ENCODE measurements around the gene ZNHIT6.
"Not testable (repeated sequence)": the region's sequence is repeated elsewhere in the genome, so short reads cannot be mapped to it uniquely, and the experiment has no call there.

The ZNHIT6 gene

GRCh38 chr1:85718678-85719340 is 10.6 kb upstream of the ZNHIT6 start:
- no peak for DNase-seq (ENCODE audit: low read depth)
- TF ChIP-seq MAX (IDR thresholded peaks at IDR 0.05; ENCODE audit: low read depth, low read length) (no peak), POLR2A (IDR thresholded peaks at IDR 0.05; ENCODE audit: extremely low read depth, insufficient read length) (no peak), CTCF (IDR thresholded peaks at IDR 0.05; ENCODE audit: low read depth, low read length) (no peak), MYC (IDR thresholded peaks at IDR 0.05; ENCODE audit: low read depth, low read length) (no peak)
- no peak overlapping the region for H3K4me3 ChIP-seq (ENCODE audit: low read depth, low read length)

GRCh38 chr1:85714418-85715114 is 6.3 kb upstream of the ZNHIT6 start:
- not testable (repeated sequence) for H3K4me3 ChIP-seq (ENCODE audit: low read depth, low read length)
- DNase-seq (ENCODE audit: low read depth), result peak; percentile 12

- TF ChIP-seq CTCF (IDR thresholded peaks at IDR 0.05; ENCODE audit: low read depth, low read length) (no peak), POLR2A (IDR thresholded peaks at IDR 0.05; ENCODE audit: extremely low read depth, insufficient read length) (no peak), MYC (IDR thresholded peaks at IDR 0.05; ENCODE audit: low read depth, low read length) (no peak), MAX (IDR thresholded peaks at IDR 0.05; ENCODE audit: low read depth, low read length) (no peak)
- peak overlapping the region; percentile 93 for H3K4me3 ChIP-seq (ENCODE audit: low read depth, low read length)
- no peak for DNase-seq (ENCODE audit: low read depth)
Measured at GRCh38 chr1:85708829-85709227, 595 bp upstream of the ZNHIT6 start.

GRCh38 chr1:85707267-85707989 is 805 bp downstream of the ZNHIT6 start:
- H3K4me3 ChIP-seq (ENCODE audit: low read depth, low read length), result peak overlapping the region; percentile 93
- no peak for TF ChIP-seq POLR2A (IDR thresholded peaks at IDR 0.05; ENCODE audit: extremely low read depth, insufficient read length)
- DNase-seq (ENCODE audit: low read depth), result peak; percentile 2

- no peak for DNase-seq (ENCODE audit: low read depth)
- no peak for TF ChIP-seq MAX (IDR thresholded peaks at IDR 0.05; ENCODE audit: low read depth, low read length)
- no peak for TF ChIP-seq CTCF (IDR thresholded peaks at IDR 0.05; ENCODE audit: low read depth, low read length)
- TF ChIP-seq POLR2A (IDR thresholded peaks at IDR 0.05; ENCODE audit: extremely low read depth, insufficient read length), result no peak
- no peak for TF ChIP-seq MYC (IDR thresholded peaks at IDR 0.05; ENCODE audit: low read depth, low read length)
- H3K4me3 ChIP-seq (ENCODE audit: low read depth, low read length), result peak overlapping the region; percentile 93
Measured at GRCh38 chr1:85705940-85706339, 2.3 kb downstream of the ZNHIT6 start.

GRCh38 chr1:85700422-85700821 is 7.8 kb downstream of the ZNHIT6 start:
- no peak for DNase-seq (ENCODE audit: low read depth)
- H3K4me3 ChIP-seq (ENCODE audit: low read depth, low read length), result no peak overlapping the region
- TF ChIP-seq CTCF (IDR thresholded peaks at IDR 0.05; ENCODE audit: low read depth, low read length) (no peak), MYC (IDR thresholded peaks at IDR 0.05; ENCODE audit: low read depth, low read length) (no peak), POLR2A (IDR thresholded peaks at IDR 0.05; ENCODE audit: extremely low read depth, insufficient read length) (no peak), MAX (IDR thresholded peaks at IDR 0.05; ENCODE audit: low read depth, low read length) (no peak)
